ENCODE results near the gene TECPR1. TPM values are rescaled to one million over a fixed set of nuclear protein-coding genes. Genes with fewer than 3 reads are reported as not detected.

Gene TECPR1
- total and polyA plus RNA-seq, 2 of the 8 experiments (the other 6 are each of a cell fraction or from before 2014, with no cell fraction given), result 1.3 to 11.1 TPM

DNA sequence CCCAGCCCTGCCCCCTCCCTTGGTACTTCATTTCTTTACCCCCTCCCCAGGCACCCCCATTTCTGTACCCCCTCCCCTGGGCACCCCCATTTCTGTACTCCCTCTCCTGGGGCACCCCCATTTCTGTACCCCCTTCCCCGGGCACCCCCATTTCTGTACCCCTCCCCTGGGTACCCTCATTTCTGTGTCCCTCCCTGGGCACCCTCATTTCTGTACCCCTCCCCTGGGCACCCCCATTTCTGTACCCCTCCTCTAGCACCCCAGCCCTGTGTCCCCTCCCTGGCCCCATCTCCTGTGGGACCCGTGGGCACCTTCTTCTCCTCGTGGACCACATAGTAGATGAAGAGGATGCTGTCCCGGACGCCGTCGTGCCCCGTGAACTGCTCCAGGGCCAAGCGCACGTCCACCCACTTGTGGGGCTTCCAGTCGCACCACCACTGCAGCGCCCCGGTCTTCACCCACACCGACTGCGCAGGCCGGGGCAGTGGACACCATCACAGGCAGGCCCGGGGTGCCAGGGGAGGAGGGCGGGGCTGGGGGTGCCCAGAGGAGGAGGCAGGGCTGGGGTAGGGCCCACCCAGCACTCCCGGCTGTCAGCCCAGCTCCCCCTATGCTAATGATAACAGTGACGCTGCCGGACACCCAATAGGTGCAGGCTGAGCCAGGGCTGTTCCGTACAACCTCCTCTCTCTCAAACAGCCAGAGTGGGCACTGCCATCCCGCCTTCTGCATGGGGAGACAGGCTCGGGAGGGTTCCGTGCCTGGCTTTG is 20.4 kb downstream of the TECPR1 start (continued):
- TF ChIP-seq CBX8 (IDR thresholded peaks at IDR 0.05; ENCODE audit: borderline replicate concordance, low read depth, low read length), result no peak
- no peak for TF ChIP-seq YY1 (IDR thresholded peaks at IDR 0.05; ENCODE audit: low read depth, low read length)
- TF ChIP-seq RFX5 (IDR thresholded peaks at IDR 0.05; ENCODE audit: borderline replicate concordance, low read depth, low read length), result no peak
- TF ChIP-seq TEAD4 (IDR thresholded peaks at IDR 0.05; ENCODE audit: low read depth, low read length), result no peak
- no peak for TF ChIP-seq GTF2F1 (IDR thresholded peaks at IDR 0.05; ENCODE audit: borderline replicate concordance, low read depth, low read length)
